HCT116 (cell line): Measurements from ENCODE around the gene LIM2. TPM values are rescaled to one million over a fixed set of nuclear protein-coding genes. Genes with fewer than 3 reads are reported as not detected.

ENCODE experiments used
- ATAC-seq: fragments of 200-7000 bp; cut with Tn5 transposase; 2 replicates; pipeline ENCODE4 v1.9.1; 2020; ENCODE audit warnings: mild to moderate bottlenecking, moderate library complexity
- BruUV-seq: library from RNA; stranded (reverse); fragments of 400-500 nt; replicated peaks from 2 replicates; lab custom pipeline; 2021; lab: Mats Ljungman, UMichigan
- CTCF ChIA-PET: fragments of 300-600 bp; sonication (Branson Sonifier 250); formaldehyde crosslinking; loops from one replicate; lab custom pipeline; 2021; ENCODE audit warnings: antibody characterized with exemption; lab: Charles Lee
- POLR2A ChIA-PET: fragments of 300-600, 350-600 bp; sonication (Branson Sonifier 250); formaldehyde crosslinking; loops from one replicate; lab custom pipeline; 2021; ENCODE audit warnings: antibody characterized with exemption; lab: Charles Lee
- RAD21 ChIA-PET, 2 experiments: fragments of 300-600 bp; sonication (Branson Sonifier 250); formaldehyde crosslinking; loops; one replicate each; lab custom pipeline; 2023; ENCODE audit warnings: low total read pairs in 2 of 2; ENCODE audit not compliant: uncharacterized antibody in 2 of 2, unreplicated experiment in 2 of 2, low non-redundant PET in 1 of 2; lab: Charles Lee
- DNase-seq: peaks from one replicate; pipeline ENCODE4 v3.0.0-alpha.2; 2010; ENCODE audit warnings: low read depth, low spot score
- H2AFZ ChIP-seq: fragments of 200-600 bp; shearing (Covaris generic), sonication (generic); 2 replicates; pipeline ENCODE4 v1.6.1; 2017; ENCODE audit warnings: low read depth, mixed run types, mixed read lengths, antibody characterized with exemption, low read length; ENCODE audit not compliant: poor library complexity, severe bottlenecking
- H3K27ac ChIP-seq: 2 replicates; pipeline ENCODE4 v1.5.1; 2012; ENCODE audit warnings: low read depth, low read length
- H3K27me3 ChIP-seq: fragments of 200-600 bp; sonication (generic); 2 replicates; pipeline ENCODE4 v1.6.1; 2016; ENCODE audit warnings: mixed run types, low read length, mixed read lengths; ENCODE audit not compliant: insufficient read depth
- H3K36me3 ChIP-seq, 2 experiments: fragments of 200-500 bp in 1 of 2; fragments of 200-600 bp in 1 of 2; sonication (Bioruptor generic) in 1 of 2; sonication (generic) in 1 of 2; 2 replicates each; pipeline versions ENCODE4 v1.5.1 to v1.6.1; 2014 to 2016; ENCODE audit warnings: low read length in 2 of 2, inconsistent platforms in 1 of 2, mixed read lengths in 1 of 2, mixed run types in 1 of 2; ENCODE audit not compliant: insufficient read depth in 2 of 2, control insufficient read depth in 1 of 2
- H3K4me1 ChIP-seq, 2 experiments: fragments of 200-600 bp in 1 of 2; sonication (generic) in 1 of 2; 2 replicates each; pipeline versions ENCODE4 v1.5.1 to v1.6.1; 2012 to 2017; ENCODE audit warnings: low read length in 2 of 2, inconsistent platforms in 1 of 2, mild to moderate bottlenecking in 1 of 2, mixed read lengths in 1 of 2, mixed run types in 1 of 2, moderate library complexity in 1 of 2; ENCODE audit not compliant: insufficient read depth in 2 of 2, control insufficient read depth in 1 of 2
- H3K4me2 ChIP-seq: fragments of 200-600 bp; sonication (generic); 2 replicates; pipeline ENCODE4 v1.6.1; 2017; ENCODE audit warnings: mixed run types, low read length, mixed read lengths
- H3K4me3 ChIP-seq, 2 experiments: fragments of 200-600 bp in 1 of 2; sonication (generic) in 1 of 2; replicated peaks in 1 of 2; 2 replicates each; pipeline ENCODE4 v1.5.1; 2011 to 2016; ENCODE audit warnings: low read length in 2 of 2, control low read depth in 1 of 2, low read depth in 1 of 2, mild to moderate bottlenecking in 1 of 2, mixed read lengths in 1 of 2, mixed run types in 1 of 2
- H3K79me2 ChIP-seq: fragments of 200-600 bp; sonication (generic); 2 replicates; pipeline ENCODE4 v1.6.1; 2017; ENCODE audit warnings: mild to moderate bottlenecking, mixed run types, low read length, moderate library complexity, mixed read lengths; ENCODE audit not compliant: insufficient read depth
- H3K9ac ChIP-seq: fragments of 200-600 bp; sonication (generic); 2 replicates; pipeline ENCODE4 v1.6.1; 2016; ENCODE audit warnings: low read length, mixed read lengths
- H3K9me2 ChIP-seq: fragments of 200-600 bp; sonication (generic), shearing (Covaris generic); 2 replicates; pipeline ENCODE4 v1.6.1; 2017; ENCODE audit warnings: mixed run types, mild to moderate bottlenecking, moderate library complexity; ENCODE audit not compliant: insufficient read depth
- H3K9me3 ChIP-seq, 2 experiments: fragments of 200-500 bp in 1 of 2; fragments of 200-600 bp in 1 of 2; sonication (Bioruptor generic) in 1 of 2; sonication (generic) in 1 of 2; 2 replicates each; pipeline ENCODE4 v1.6.1; 2014 to 2017; ENCODE audit warnings: low read length in 2 of 2, mixed read lengths in 2 of 2, inconsistent platforms in 1 of 2, low read depth in 1 of 2, mild to moderate bottlenecking in 1 of 2, mixed run types in 1 of 2, moderate library complexity in 1 of 2; ENCODE audit not compliant: control insufficient read depth in 1 of 2, insufficient read depth in 1 of 2
- H4K20me1 ChIP-seq: fragments of 200-600 bp; sonication (generic), shearing (Covaris generic); 2 replicates; pipeline ENCODE4 v1.6.1; 2017; ENCODE audit warnings: mixed run types, mild to moderate bottlenecking, moderate library complexity; ENCODE audit not compliant: insufficient read depth
- ATF3 ChIP-seq: IDR thresholded peaks from 2 replicates; pipeline ENCODE4 v1.6.1; 2012
- CEBPB ChIP-seq: IDR thresholded peaks from 2 replicates; pipeline ENCODE4 v1.6.1; 2012; ENCODE audit warnings: low read depth
- EGR1 ChIP-seq: IDR thresholded peaks from 2 replicates; pipeline ENCODE4 v1.6.1; 2012; ENCODE audit warnings: low read depth
- ELF1 ChIP-seq: IDR thresholded peaks from 2 replicates; pipeline ENCODE4 v1.6.1; 2012; ENCODE audit warnings: low read depth, borderline replicate concordance
- EZH2 ChIP-seq: fragments of 200-600 bp; sonication (generic); IDR thresholded peaks from 2 replicates; pipeline ENCODE4 v1.6.1; 2017; ENCODE audit warnings: antibody characterized with exemption, mixed run types
- EZH2phosphoT487 ChIP-seq: fragments of 200-600 bp; IDR thresholded peaks from 2 replicates; pipeline ENCODE4 v1.6.1; 2018; ENCODE audit warnings: antibody characterized with exemption, borderline replicate concordance
- FOSL1 ChIP-seq: IDR thresholded peaks from 2 replicates; pipeline ENCODE4 v1.6.1; 2012; ENCODE audit warnings: low read depth
- JUND ChIP-seq: IDR thresholded peaks from 2 replicates; pipeline ENCODE4 v1.6.1; 2012
- MAX ChIP-seq: IDR thresholded peaks from 2 replicates; pipeline ENCODE4 v1.6.1; 2012
- POLR2A ChIP-seq: IDR thresholded peaks from 2 replicates; pipeline ENCODE4 v1.7.0; 2011; ENCODE audit warnings: borderline replicate concordance; ENCODE audit not compliant: insufficient read depth, insufficient read length; ENCODE audit errors: extremely low read depth
- POLR2AphosphoS5 ChIP-seq: IDR thresholded peaks from 2 replicates; pipeline ENCODE4 v1.6.1; 2011; ENCODE audit warnings: mild to moderate bottlenecking, low read depth, low read length, moderate library complexity
- RAD21 ChIP-seq: IDR thresholded peaks from 2 replicates; pipeline ENCODE4 v1.6.1; 2012; ENCODE audit warnings: low read depth, mild to moderate bottlenecking
- REST ChIP-seq: IDR thresholded peaks from 2 replicates; pipeline ENCODE4 v1.6.1; 2012; ENCODE audit warnings: low read depth
- SIN3A ChIP-seq: IDR thresholded peaks from 2 replicates; pipeline ENCODE4 v1.6.1; 2012; ENCODE audit warnings: low read depth
- SRF ChIP-seq: IDR thresholded peaks from 2 replicates; pipeline ENCODE4 v1.6.1; 2012; ENCODE audit warnings: low read depth
- TCF7L2 ChIP-seq: IDR thresholded peaks from 2 replicates; pipeline ENCODE4 v1.7.0; 2011; ENCODE audit warnings: borderline replicate concordance, inconsistent platforms; ENCODE audit not compliant: insufficient read depth, insufficient read length; ENCODE audit errors: extremely low read depth
- YY1 ChIP-seq: IDR thresholded peaks from 2 replicates; pipeline ENCODE4 v1.6.1; 2011; ENCODE audit warnings: low read length, low read depth, moderate library complexity, mild to moderate bottlenecking; ENCODE audit not compliant: insufficient replicate concordance; ENCODE audit errors: extremely low read depth
- ZBTB33 ChIP-seq: IDR thresholded peaks from 2 replicates; pipeline ENCODE4 v1.6.1; 2011; ENCODE audit warnings: mild to moderate bottlenecking, low read length, moderate library complexity; ENCODE audit not compliant: insufficient replicate concordance; ENCODE audit errors: extremely low read depth
- ZFX ChIP-seq: fragments of 450-650 bp; IDR thresholded peaks from 2 replicates; pipeline ENCODE4 v1.6.1; 2017
- intact Hi-C: fragments of 100-400 bp; cut with micrococcal nuclease; formaldehyde crosslinking; loops from 2 replicates; pipeline ENCODE4 v1.10.0; 2022
- total RNA-seq: library from RNA; stranded (reverse); gene quantifications from one replicate; pipeline ENCODE4 v1.2.1, GENCODE V29; 2021; ENCODE audit not compliant: unreplicated experiment

LIM2 gene
- total RNA-seq, 1 experiment from 2014 or later: not detected

GRCh38 chr19:51371186-51371690, 16.5 kb downstream of the LIM2 start:
- DNase-seq: no peak
- no peaks in the 10 kb centered on the region for H3K9me3 ChIP-seq
- RAD21 ChIA-PET: no interaction called here
- no peaks in the 10 kb centered on the region for H4K20me1 ChIP-seq
- no peak overlapping the region for H3K4me3 ChIP-seq
- BruUV-seq: no TSS peak
- TF ChIP-seq EZH2 (no peak), POLR2AphosphoS5 (no peak), TCF7L2 (no peak), SRF (no peak), SIN3A (no peak), EZH2phosphoT487 (no peak), YY1 (no peak), RAD21 (no peak), MAX (no peak), REST (no peak), CEBPB (no peak), ZBTB33 (no peak), ATF3 (no peak), EGR1 (no peak), JUND (no peak), ELF1 (no peak), ZFX (no peak), POLR2A (no peak), FOSL1 (no peak)
- TF ChIP-seq, all 23 proteins: peak for 0
- Histone ChIP-seq H3K4me2 (no peak overlapping the region), H3K36me3 (no peaks in the 10 kb centered on the region), H3K9ac (no peak overlapping the region), H3K27me3 (no peaks in the 10 kb centered on the region), H2AFZ (no peak overlapping the region), H3K4me1 (peaks cover 5 to 17% of the 10 kb centered on the region in 2 experiments; a peak in 3 of 4 replicates), H3K9me2 (no peaks in the 10 kb centered on the region), H3K27ac (no peak overlapping the region), H3K79me2 (peaks cover 4% of the 10 kb centered on the region; the same call in 1 of the 2 replicates)
- POLR2A ChIA-PET: interaction anchor here (1.3 kb wide), 1 partner anchor 23 kb away, joined by 4 read pairs; no protein-coding TSS in a partner anchor
- CTCF ChIA-PET: no interaction called here
- intact Hi-C loops: no loop called here
- ATAC-seq: no peak
